Measurements from ENCODE around the gene PDCD1LG2.

Gene PDCD1LG2

DNA sequence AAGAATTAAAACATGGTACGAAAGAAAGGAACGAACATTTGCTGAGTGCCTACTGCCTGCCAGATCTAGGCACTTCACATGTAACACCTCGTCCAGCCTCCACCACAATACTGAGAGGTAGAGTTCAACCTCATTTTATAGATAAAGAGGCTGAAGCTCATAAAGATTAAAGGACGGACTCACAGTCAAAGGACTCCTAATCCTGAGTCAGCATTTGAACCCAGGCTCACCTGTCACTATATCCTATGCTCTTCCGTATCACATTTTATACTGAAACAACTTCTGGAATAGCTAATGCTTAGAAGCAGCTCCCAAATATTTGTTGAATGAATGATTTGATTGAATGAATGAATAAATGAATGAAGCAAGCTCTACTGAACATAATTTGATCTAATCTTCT, 22.5 kb downstream of the PDCD1LG2 start:
- no peak for DNase-seq

DNA sequence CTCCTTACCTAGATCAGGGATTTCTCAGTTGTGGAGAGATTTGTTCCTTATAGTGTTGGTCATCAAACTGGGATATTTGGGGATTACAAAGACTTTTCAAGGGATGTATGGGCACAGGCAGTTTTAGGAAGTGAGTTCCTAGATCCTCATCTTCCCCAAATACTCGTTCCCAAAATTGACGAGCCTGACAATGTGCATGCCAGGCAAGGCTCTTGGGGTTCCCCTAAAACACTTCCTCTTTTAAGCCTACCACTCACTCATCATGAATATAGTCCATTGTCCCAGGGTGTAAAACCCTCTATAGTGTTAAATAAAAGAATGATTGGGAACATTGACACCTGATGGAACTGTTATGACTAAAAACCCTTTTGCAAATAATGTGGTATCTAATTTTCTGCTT, 26.4 kb downstream of the PDCD1LG2 start:
- DNase-seq, result no peak

DNA sequence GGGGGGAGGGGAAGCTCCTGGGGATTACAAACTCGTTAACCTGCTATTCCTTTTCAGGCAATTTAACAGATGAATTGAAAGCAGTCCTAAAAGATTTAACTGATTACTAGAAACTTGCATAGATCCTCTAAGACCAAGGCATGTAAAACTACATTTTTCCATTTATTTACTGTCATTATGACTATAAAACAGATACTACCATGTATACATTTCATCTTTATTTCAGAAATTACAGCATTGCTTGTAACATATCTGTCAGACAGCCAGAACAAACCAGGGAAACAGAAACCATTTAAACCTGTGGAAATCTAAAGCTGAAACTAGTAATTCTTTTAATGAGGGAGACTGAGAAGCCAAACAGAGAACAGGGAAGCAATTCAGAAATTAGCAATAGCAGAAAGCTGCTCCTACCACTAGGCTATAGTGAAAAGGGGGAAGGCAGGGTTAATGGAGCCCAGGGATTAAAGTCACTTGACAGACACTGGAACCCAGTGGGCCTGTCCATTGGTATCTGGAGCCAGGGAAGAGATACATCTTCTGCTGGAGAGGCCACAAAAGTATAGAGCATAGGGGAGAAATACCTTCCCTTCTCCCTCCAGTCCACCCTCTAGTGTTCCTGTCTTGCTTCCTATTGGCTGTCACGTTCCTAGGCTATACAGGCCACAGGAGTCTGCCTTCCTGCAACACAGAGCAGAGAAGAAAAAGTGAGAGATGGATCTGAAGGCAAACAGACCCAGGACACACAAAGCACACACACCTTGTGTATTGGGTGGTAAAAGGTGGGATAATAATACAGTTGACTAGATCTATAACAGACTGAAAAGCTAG, 33.8 kb downstream of the PDCD1LG2 start:
- no peak for DNase-seq

DNA sequence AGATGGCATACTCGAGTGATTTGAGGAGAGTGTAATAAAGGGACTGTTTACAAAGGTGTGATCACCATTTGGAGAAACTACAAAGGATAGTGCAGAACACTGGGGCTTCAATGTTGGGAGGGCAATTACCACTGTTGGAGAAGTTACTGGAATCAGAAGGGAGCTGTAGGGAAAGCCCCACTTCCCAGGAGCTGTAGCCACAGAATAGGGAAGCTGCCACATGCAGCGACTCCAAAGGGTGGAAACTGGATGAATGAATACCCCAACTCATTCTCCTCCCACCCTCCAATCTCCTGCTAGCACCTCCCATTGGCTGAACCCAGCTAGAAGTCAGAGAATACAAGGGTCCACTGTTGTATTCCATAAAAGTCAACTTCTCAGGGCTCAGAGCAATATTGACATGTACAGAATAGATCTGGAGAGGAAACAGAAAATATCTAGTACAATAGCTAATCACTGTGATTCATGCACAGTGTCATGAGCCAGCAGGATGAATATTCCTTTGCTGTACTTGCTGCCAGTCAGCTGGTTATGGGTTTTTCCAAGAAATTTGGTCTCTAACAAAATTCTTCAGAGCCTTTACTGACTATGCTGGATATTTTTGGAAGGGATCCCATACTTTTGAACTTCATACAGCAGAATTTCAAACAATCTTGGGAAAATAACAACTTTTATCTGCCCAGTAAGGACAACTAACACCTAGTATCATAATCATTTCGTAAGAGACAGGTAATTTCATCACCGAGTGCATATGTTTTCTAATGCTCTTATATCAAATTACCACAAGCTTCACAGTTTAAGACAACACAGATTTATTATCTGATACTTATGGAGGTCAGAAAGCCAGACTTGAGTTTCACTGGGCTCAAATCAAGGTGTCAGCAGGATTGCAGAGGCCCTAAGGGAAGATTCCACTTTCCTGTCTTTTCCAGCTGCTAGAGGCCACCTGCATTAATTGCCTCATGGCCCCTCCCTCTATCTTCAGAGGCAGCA, 39.6 kb downstream of the PDCD1LG2 start:
- peak; percentile 73 for DNase-seq

DNA sequence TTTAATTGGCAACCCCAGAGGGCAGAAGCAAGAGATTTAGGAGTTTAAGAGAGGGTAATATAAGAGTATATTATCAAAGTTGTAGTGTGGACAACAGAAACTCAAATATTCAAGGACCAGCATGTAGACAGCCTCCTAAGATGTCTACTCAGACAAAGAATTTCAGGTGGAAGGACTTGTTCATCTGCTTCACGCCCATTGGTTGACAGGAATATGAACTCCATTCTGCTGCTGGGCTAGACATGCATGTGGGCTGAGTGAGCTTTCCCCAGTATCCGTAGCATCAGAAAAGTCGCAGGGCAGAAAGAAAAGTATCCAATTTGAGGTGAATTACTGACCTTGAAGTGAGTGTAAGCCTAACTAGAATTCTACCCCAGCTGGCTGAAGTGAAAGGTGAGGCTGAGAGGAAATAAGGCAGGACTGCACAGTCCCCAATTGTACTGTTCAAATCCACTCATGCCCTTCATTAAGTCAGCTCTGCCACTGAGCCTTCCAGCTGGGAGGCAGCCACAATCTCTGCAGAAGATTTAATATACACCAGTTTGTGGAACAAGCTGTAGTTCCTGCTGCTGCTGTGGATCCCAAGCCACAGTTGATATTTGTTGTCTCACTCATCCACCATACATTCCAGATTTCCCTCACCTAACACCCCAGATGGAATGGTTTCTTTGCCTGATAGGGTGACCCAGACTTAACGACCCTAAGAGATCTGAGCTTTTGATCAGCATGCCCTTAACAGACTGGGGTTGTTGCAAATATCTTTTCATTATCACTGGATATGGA, 41.2 kb downstream of the PDCD1LG2 start:
- DNase-seq, result no peak

DNA sequence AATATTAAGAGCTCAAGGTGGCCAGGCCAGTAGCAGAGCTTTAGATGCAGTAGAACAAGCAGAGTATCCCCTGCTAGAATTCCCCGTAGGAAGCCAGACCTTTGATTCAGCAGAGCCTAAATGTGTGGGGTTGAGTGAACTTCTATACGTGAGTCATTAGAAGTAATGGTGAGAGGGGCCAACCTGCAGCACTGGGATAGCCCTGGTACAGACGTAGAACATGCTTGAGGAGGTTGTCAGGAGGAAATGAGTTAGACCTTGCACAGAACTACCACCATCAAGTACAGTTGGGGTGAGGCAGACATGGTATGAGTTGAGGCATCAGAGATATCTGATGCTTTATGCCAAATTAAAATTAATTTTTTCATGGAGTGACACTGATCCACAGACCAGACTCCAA, 42.0 kb downstream of the PDCD1LG2 start:
- no peak for DNase-seq

DNA sequence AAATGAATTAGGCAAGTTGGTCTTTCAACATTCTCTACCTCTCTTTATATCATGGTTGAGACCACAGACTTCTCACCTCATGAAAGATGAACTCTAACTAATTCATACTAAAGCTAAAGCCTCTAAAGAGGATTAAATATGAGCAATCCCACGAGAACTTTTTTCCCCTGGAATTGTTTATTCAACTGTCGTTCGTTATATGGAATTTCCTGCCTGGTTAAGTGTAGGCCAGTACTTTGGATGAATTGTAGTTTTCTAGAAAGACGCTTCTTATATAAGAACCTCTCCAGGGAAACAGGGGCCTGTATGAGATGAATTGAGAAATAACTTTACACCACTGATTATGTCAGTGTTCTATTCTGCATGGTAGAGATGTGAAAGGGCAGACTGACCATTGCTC, 42.9 kb downstream of the PDCD1LG2 start:
- DNase-seq, result no peak

DNA sequence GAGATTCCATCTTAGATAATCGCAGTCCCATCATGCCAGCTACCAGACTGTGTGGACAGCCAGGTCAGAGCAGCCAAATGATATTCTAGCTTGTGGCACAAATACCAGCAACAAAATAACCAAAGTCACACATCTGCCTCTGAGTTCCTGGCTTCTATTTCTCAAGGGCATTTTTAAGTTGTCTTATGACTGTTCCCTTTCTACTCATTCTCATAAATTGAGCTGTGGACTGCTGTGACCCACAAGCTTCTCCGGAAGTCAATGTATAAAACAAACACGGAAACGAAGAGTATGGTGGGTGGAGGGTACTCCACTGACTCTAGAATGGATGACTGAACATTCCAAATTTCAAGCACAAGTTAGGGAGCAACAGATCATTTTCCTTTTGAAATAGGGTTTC, 43.9 kb downstream of the PDCD1LG2 start:
- no peak for DNase-seq

DNA sequence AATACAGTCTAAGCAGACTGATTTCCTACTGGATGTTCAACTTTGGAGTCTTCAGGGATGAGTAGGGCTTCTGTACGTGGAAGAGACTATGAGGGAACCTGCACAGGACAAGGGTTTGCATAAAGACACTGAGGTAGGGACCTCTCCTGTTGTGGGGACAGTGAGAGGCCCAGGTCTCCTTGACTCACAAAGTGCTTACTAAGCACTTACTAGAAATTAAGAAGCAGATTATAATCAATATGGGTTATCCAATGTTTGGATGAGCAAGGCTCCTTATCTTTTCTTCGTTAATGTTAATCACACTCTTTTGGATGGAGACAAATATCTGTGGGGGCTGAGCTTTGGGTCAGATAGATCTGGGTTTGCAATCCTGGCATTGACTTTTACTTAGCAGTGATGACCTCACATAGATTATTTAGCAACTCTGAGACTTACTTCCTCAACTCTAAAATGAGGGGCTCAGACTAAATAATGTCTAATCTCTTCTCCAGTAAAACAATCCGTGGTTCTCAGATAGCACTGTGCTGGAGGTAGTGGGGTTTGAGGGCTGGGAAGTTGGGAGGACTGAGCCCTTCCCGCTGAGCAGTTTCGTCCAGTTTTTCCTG, 45.9 kb downstream of the PDCD1LG2 start:
- no peak for DNase-seq

DNA sequence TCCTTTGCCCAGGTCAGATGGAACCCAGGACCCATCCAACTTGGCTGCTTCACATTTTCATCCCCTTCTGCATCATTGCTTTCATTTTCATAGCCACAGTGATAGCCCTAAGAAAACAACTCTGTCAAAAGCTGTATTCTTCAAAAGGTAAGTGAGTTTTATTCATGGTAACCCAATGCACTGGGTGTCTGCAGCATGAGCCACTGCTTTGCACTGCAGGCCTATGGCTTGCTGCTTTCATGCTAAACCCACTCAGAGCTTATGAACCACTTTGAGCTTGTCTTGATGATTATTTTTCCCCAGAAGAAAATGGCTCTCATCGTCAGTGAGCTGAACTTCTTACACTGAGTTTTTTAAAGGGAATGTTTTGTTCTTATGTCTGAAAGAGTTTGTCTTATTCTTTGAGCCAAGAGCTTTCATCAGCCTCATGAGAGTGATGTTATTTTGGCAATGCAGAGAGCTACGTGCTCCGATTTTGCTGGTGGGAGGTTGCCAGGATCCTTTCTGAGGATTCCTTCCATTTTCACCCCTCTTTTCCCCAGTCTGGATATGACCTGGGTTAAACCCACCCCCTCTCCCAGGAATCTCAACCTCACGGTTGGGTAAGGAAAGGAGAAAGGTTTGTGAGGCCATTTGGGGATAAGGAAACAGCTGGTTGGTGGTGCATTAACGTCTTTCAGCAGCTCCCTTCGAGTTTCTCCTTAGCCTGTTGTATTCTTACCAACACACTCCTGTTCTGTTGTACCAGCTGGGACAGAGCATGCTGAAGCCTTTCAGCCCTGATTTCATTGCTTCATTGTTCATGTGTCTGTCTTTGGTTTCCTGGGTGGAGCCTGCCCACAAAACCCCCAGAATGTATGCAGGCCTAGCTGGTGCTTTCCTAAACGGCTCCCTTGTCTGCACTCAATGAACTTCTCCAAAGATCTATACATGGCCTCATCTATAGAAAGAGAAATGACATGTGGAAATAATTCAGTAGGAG, 47.6 kb downstream of the PDCD1LG2 start:
- no peak for DNase-seq

DNA sequence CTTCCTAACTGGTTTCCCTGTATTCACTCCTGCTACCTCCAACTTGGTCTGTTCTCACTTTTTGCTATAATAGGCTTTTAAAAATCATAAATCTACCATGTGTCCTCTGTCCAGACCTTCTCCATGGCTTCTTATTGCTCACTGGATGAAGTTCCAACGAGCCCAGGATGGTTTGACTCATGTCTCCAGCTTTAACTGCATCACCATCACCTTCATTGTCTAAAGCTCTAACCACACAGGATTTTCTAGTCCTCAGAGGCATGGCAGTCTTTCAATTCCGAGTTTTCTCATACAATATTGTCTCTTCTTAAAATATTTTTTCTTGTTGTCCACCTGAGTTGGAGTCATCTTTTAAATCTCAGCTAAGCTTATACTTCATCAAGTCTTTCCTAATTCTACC, 49.3 kb downstream of the PDCD1LG2 start:
- no peak for DNase-seq

DNA sequence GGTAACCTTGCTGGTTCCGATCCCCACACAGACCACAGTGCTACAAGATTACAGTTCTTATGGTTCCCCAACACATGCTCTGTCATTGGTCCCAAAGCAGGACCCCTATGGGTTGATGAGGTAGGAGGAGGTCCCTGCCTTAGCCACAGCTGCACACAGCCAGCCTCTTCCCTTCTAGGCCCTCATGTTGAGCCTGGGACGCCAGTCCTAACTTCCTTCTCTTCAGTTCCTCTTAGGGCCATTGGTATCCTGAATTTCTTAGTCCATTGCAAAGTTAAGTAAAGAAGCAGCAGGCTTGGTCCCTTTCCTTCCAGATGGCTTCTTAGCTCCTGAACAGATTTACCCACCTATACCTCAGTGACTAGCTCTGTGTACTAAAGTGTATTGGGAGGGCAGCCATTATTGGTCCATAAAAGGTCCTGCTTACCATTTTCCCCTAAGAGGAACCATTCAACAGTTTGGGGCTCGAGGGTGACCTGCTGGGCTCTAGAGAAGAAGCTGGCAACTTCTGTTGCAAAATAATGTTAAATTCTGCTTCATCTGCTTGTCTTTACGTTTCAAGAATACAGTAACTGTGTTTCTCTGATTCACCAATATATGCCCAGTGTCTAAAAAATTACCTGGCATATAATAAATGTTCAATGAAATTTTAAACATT, 50.2 kb downstream of the PDCD1LG2 start:
- no peak for DNase-seq

DNA sequence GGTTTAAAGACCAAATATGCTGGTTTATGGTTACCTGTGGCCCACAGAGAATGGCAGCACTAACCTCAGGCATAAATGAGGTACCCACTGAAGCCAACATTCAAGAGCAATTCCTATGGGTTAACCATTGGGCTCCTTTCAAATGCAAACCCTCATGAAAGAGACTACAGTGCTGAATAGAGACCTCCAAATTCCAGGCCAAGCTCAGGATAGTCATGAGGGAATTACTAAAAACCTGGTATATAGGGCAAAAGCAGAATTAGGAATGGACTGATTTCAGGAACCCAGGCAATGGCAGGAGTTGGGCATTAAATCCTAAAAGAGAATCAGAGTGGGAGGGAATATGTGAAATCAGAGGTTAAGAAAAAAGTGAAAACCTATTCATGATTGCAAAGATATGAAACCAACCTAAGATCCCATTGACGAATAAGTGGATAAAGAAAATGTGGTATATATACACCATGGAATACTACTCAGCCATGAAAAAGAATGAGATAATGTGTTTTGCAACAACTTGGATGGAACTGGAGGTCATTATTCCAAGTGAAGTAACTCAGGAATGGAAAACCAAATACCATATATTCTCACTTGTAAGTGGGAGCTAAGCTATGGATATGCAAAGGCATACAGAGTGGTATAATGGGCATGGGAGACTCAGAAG, 51.6 kb downstream of the PDCD1LG2 start:
- DNase-seq, result no peak

DNA sequence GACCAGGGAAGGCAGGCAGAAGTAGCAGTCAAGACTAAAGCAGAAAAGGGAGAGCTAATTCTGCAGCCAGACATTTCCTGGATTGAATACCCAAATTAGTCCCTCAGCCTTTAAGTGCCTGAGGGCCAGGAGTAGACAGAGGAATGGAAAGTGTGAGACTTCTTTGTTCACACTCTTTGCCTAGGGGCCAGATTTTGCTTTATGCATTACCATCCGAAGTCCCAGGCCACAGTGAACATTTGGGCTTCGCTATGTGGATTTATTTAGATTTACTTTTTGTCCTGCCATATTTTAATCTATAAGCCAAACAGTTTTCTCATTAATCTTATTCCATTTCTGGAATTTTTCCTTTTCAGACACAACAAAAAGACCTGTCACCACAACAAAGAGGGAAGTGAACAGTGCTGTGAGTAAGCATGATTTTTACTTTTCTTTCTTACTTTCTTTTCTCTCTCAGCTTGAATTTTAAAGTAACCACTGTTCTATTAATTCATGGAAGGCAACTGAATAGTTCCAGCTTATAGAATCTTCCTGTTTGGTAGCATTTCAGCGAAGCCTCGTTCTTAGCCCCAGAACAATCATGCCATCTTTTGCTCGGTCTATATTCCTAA, 52.6 kb downstream of the PDCD1LG2 start:
- DNase-seq, result no peak

DNA sequence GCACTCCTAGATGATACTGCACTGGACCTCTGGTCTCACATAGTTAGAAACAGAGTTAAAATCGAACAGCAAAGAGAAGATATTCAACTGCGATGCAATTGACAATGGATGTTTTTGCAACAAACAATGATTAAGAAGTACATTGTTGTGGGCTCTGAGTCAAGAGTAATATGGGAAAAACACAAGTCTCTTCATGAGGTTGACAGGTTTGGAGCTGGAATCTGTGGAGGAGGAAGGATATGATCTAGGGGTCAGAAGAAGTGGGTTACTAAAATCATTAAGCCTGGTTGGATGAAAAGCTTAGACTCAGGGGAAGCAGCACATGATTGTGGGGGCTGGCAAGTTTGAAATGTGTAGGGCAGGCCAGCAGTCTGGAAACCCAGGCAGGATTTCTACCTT, 53.1 kb downstream of the PDCD1LG2 start:
- no peak for DNase-seq

DNA sequence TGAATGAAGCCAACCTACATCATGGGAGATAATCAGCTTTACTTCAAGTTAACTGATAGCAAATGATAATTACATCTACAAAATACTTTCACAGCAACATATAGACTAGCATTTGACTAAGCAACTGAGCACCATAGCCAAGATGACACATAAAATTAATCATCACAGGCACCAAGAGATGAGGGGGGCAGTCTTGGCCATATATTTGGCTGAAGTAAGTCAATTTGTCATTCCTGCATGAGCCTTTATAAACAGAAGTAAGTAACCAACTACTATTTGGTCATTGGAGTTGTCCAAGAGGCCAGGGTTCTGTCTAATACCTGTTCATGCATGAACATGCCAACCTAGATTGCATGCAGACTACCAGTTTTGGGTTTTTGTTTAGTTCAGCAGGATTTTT, 53.6 kb downstream of the PDCD1LG2 start:
- no peak for DNase-seq

DNA sequence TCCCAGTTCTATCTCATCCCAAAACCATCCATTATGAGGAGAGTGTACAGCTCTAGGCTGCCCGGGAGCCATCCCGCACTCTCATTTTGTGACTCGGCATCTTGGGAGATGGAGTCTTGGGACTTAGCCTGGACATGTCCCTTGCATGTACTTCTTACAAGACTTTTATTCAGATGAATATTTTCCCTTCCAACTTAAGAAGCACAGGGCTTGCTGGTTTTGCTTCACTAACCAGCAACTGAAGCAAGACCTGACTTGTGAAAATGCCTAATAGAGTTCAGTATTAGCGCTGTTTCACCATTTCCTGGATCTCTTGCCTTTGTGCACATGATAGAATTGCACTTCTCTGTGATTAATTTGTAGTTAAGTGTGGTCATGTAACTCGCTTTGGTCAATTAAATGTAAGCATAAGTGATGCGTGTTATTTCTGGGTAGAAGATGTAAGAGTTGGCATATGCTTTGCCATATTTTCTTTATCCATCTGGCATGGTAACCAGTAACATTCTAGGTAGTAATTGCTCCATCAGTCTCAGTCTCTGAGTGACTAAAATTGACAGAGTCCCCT, 55.8 kb downstream of the PDCD1LG2 start:
- DNase-seq, result peak; percentile 19

DNA sequence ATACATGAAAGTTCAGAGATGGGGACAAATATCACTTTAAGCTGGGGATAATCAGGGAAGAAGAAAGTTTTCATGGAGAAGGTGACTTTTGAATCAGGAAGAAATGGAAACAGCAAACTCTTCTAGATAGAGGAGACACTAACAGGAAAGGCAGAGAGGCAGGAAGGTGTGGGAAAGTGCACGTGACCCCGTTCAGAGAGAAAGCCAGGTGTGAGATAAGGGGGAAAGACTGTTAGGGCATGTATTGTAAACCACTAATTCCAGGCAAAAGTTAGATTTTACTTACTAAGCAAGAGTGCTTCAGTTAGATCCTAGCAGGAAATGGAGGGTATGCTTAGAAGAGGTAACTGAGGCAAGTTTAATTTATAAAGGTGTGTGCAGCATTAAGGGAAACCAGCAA, 58.5 kb downstream of the PDCD1LG2 start:
- DNase-seq, result no peak

DNA sequence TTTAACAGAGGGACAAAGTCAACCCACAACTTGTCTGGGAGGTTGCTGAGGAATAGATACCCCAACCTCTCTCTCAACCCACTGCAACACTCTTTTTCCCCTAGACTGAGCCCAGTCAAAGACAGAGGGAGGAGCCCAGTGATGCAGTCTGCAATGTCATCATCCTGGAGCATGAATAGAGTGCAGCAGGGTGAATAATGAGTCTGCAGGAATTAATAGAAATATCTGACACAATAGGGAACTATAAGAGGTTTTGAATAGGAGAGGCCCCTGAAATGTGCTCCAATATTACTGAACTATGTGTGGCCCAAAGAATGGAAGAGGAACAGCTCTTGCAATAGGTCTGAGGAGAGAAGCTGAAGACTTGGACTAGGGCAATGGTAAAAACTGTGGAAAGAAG, 59.1 kb downstream of the PDCD1LG2 start:
- no peak for DNase-seq

DNA sequence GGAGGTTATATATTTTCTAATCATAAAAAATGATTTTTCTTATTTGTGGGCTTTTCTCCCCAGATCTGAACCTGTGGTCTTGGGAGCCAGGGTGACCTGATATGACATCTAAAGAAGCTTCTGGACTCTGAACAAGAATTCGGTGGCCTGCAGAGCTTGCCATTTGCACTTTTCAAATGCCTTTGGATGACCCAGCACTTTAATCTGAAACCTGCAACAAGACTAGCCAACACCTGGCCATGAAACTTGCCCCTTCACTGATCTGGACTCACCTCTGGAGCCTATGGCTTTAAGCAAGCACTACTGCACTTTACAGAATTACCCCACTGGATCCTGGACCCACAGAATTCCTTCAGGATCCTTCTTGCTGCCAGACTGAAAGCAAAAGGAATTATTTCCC, 59.6 kb downstream of the PDCD1LG2 start:
- no peak for DNase-seq

Data from NCI-H69 (cell line).